ENCODE data around the gene LDHD. TPM values are rescaled to one million over a fixed set of nuclear protein-coding genes. Genes with fewer than 3 reads are reported as not detected.

The LDHD gene
- total and polyA plus RNA-seq, 2 of the 13 experiments (the other 11 are each of a cell fraction or from before 2014, with no cell fraction given): 9.1 to 9.8 TPM

GRCh38 chr16:75072239-75072947, 44.2 kb downstream of the LDHD start (continued):
- peak; percentile 28; the same call in 1 of the 2 replicates for TF ChIP-seq PAXIP1 (CRISPR knock-in tag; conservative IDR thresholded peaks at IDR 0.05)
- peak; percentile 51 for TF ChIP-seq HNF4A (CRISPR knock-in tag; IDR thresholded peaks at IDR 0.05)
- TF ChIP-seq PPARG (CRISPR knock-in tag; conservative IDR thresholded peaks at IDR 0.05): 0 out of 2 replicates have a peak, but pooled peaks have one; percentile 13
- peak; percentile 44; the same call in 1 of the 2 replicates for TF ChIP-seq SP5 (CRISPR knock-in tag; IDR thresholded peaks at IDR 0.05; ENCODE audit: borderline replicate concordance, low read depth)
- no peak for TF ChIP-seq ZBTB33 (CRISPR knock-in tag; IDR thresholded peaks at IDR 0.05)
- 0 out of 2 replicates have a peak, but pooled peaks have one; percentile 24 for TF ChIP-seq GATAD2A (CRISPR knock-in tag; IDR thresholded peaks at IDR 0.05)
- no peak for TF ChIP-seq SRSF9 (IDR thresholded peaks at IDR 0.05; ENCODE audit: borderline replicate concordance, insufficient read depth, low read depth, low read length, poor library complexity, severe bottlenecking)
- no peak for TF ChIP-seq IRF1 (CRISPR knock-in tag; IDR thresholded peaks at IDR 0.05; ENCODE audit: low read depth)
- TF ChIP-seq CEBPB (IDR thresholded peaks at IDR 0.05; ENCODE audit: borderline replicate concordance, low read depth, low read length): no peak
- no peak for TF ChIP-seq THAP11 (CRISPR knock-in tag; IDR thresholded peaks at IDR 0.05)
- 0 out of 2 replicates have a peak, but pooled peaks have one; percentile 30 for TF ChIP-seq FOXA3 (CRISPR knock-in tag; IDR thresholded peaks at IDR 0.05)
- no peak for TF ChIP-seq BRD4 (CRISPR knock-in tag; IDR thresholded peaks at IDR 0.05)
- TF ChIP-seq FOXA1 (IDR thresholded peaks at IDR 0.05): no peak
- TF ChIP-seq FOXA1 (CRISPR knock-in tag; IDR thresholded peaks at IDR 0.05): peak; percentile 46
- TF ChIP-seq NR2F6 (IDR thresholded peaks at IDR 0.05): no peak
- peak; percentile 13; the same call in 1 of the 2 replicates for TF ChIP-seq NR2F6 (CRISPR knock-in tag; IDR thresholded peaks at IDR 0.05)
- TF ChIP-seq ZNF230 (CRISPR knock-in tag; IDR thresholded peaks at IDR 0.05): no peak
- no peak for TF ChIP-seq ZNF430 (CRISPR knock-in tag; IDR thresholded peaks at IDR 0.05)
- no peak for TF ChIP-seq ZBTB21 (CRISPR knock-in tag; IDR thresholded peaks at IDR 0.05)
